Memory B cell (primary cell): ENCODE results near the gene OLFM3.

Source experiments
- ATAC-seq: fragments of 150-1000 bp; cut with Tn5 transposase; 2 replicates; pipeline ENCODE4 v1.10.0; 2021; ENCODE audit warnings: low read depth, mild to moderate bottlenecking, moderate library complexity
- DNase-seq, 2 donors: peaks; one replicate each; pipeline ENCODE4 v3.0.0; 2022; ENCODE audit warnings: low spot score in 2 of 2
- H3K27ac Mint-ChIP-seq: one replicate; pipeline ENCODE4 v1.8.0; 2022; ENCODE audit warnings: mild to moderate bottlenecking, moderate library complexity, mixed read lengths
- H3K27me3 Mint-ChIP-seq: one replicate; pipeline ENCODE4 v1.8.0; 2022; ENCODE audit warnings: mixed read lengths
- H3K36me3 Mint-ChIP-seq: one replicate; pipeline ENCODE4 v1.8.0; 2022; ENCODE audit warnings: mild to moderate bottlenecking, mixed read lengths
- H3K4me1 Mint-ChIP-seq: one replicate; pipeline ENCODE4 v1.8.0; 2022; ENCODE audit warnings: mixed read lengths
- H3K4me3 Mint-ChIP-seq: one replicate; pipeline ENCODE4 v1.8.0; 2022; ENCODE audit warnings: mild to moderate bottlenecking, moderate library complexity, mixed read lengths
- H3K9me3 Mint-ChIP-seq: one replicate; pipeline ENCODE4 v1.8.0; 2022; ENCODE audit warnings: mixed read lengths

The OLFM3 gene

DNA sequence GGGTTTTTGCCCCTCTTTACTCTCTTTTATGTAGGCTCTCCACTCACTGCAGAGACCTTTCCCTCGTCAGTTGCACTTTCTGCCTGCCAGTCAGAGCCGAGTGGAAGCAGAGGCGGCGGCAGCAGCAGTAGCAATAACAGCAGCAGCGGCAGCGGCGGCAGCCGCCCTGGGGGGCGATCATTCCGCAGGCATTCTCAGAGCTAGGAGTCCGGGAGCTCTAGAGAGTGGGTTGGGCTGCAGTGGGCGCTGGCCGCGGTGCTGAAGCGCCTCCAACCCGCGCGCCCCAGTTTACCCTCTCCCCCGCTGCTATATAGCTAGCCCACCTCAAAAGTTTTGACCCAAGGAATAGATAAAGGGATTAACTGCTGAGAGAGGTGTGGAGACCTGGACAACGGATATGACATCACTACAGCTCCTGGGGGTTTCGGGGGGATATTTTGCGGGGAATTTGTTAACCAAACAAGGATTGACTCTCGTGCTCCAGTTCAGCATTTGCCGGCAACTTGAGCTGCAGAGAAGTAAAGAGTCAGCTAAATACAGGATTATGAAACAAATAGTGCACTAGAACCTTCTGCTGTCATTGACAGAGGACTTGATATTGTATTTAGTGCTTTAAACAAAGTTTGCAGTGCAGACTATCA is at the start of gene OLFM3:
OLFM3 (minus strand) TSS at position 102 of the 641 bp plus-strand sequence.
- Mint-ChIP-seq H3K27ac (no peak within 1 kb of the TSS), H3K36me3 (no peaks in the 10 kb centered on the region), H3K9me3 (peaks cover 3% of the 10 kb centered on the region), H3K4me3 (no peak within 1 kb of the TSS), H3K4me1 (no peaks in the 10 kb centered on the region), H3K27me3 (no peaks in the 10 kb centered on the region)
- ATAC-seq (no peak), DNase-seq (no peak)

DNA sequence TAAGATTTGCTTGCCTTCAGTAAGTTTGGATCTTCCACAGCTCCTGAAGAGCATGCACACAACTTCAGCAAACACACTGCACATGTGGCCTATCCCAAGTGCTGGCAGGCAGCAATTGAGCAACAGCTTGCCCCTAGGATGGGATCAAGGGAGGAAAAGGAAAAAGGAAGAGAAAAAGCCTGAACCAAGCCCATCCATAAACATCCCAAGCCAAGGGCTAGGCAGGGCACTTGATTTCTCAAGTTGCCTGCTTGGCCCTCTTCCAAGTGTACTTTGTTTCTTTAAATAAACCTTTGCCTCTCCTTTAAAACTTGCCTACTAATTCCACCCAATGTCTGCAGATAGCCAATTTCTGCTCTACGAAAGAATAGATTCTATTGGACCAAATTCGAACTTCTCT is 49.0 kb upstream of the OLFM3 start:
- Mint-ChIP-seq H3K4me3 (no peak overlapping the region), H3K4me1 (no peaks in the 10 kb centered on the region), H3K36me3 (no peaks in the 10 kb centered on the region), H3K9me3 (peaks cover 1% of the 10 kb centered on the region), H3K27ac (no peak overlapping the region), H3K27me3 (no peaks in the 10 kb centered on the region)
- DNase-seq (no peak), ATAC-seq (no peak)

DNA sequence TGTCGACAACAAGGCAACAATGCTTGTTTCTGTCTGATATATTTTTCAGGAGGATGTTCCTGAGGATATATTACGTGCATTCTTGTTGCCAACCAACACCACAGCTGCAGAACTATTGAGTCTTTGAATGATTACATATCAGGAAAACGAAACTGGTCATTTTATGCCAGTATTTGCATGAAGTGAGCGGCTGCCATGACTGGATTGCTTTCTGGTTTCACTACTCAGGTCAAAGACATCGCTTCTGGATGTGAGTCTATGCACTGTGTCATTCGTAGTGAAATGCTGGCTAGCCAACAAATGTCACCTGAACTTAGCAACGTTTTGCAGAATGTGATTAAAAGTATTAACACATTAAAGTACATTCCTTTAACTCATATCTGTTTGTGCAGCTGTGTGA is 35.8 kb upstream of the OLFM3 start:
- peaks cover 3% of the 10 kb centered on the region for H3K9me3 Mint-ChIP-seq

DNA sequence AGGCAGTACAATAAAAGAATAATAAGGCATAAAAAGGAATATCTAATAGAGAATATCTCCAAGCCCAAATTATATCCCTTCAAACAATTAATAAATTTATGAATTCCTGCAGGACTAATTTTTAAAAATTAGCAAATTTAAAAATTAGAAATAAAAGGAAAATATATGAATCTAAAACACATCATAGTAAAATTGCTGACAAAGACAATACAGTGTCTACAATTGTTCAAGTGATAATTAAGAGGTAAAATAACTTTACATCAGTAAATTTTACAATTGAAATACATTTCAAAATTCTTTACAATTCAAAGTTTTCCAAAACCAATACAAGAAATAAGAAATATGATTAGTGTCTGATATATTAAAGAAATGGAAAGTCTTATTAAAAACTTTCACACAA is 22.8 kb upstream of the OLFM3 start:
- H3K4me3 Mint-ChIP-seq: no peak overlapping the region
- no peaks in the 10 kb centered on the region for H3K4me1 Mint-ChIP-seq

More for the DNA sequence above, 35.8 kb upstream of the OLFM3 start:
- H3K36me3 Mint-ChIP-seq: no peaks in the 10 kb centered on the region
- no peak overlapping the region for H3K27ac Mint-ChIP-seq
- DNase-seq: no peak
- no peaks in the 10 kb centered on the region for H3K4me1 Mint-ChIP-seq
- no peak for ATAC-seq
- H3K4me3 Mint-ChIP-seq: no peak overlapping the region
- no peaks in the 10 kb centered on the region for H3K27me3 Mint-ChIP-seq

DNA sequence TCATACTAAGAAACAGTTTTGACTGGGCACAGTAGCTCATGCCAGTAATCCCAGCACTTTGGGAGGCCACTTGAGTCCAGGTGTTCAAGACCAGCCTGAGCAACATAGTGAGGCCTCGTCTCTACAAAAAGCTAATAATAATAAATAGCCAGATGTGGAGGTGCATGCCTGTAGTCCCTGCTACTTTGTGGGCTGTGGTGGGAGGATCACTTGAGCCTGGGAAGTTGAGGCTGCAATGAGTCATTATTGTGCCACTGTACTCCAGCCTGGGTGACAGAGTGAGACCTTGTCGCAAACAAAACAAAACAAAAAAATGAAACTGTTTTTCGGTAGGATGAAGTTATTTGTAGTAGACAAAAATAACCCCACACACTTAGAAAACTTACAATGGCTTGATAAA is 19.0 kb upstream of the OLFM3 start:
- Mint-ChIP-seq H3K36me3 (no peaks in the 10 kb centered on the region), H3K27ac (no peak overlapping the region), H3K9me3 (peaks cover 3% of the 10 kb centered on the region), H3K4me3 (no peak overlapping the region), H3K27me3 (no peaks in the 10 kb centered on the region), H3K4me1 (no peaks in the 10 kb centered on the region)
- DNase-seq: no peak
- no peak for ATAC-seq

More for the DNA sequence above, 22.8 kb upstream of the OLFM3 start:
- no peaks in the 10 kb centered on the region for H3K36me3 Mint-ChIP-seq
- H3K27me3 Mint-ChIP-seq: no peaks in the 10 kb centered on the region
- H3K27ac Mint-ChIP-seq: no peak overlapping the region
- DNase-seq (no peak), ATAC-seq (no peak)
- peaks cover 4% of the 10 kb centered on the region for H3K9me3 Mint-ChIP-seq

DNA sequence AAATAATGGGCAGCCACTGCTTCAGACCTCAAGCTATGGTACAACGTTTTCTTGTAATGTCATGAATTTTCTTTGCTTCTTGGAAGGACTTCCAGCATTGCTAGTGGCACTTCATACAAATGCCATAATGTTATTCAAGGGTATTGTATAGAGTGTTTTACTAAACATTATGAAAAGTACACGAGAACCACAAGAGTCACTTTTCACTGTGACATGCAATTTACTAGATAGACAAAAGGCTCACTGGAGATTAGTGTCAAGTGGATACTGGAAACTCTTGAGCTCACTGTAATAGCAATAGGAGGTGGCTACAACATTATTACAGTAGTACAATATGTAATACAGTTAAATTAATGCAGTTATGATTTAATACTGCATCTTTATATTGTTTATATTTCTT is 5.3 kb upstream of the OLFM3 start:
- no peaks in the 10 kb centered on the region for H3K4me1 Mint-ChIP-seq
- H3K27ac Mint-ChIP-seq: no peak overlapping the region
- DNase-seq (no peak), ATAC-seq (no peak)
- H3K27me3 Mint-ChIP-seq: no peaks in the 10 kb centered on the region
- no peak overlapping the region for H3K4me3 Mint-ChIP-seq
- peaks cover 3% of the 10 kb centered on the region for H3K9me3 Mint-ChIP-seq
- H3K36me3 Mint-ChIP-seq: no peaks in the 10 kb centered on the region

DNA sequence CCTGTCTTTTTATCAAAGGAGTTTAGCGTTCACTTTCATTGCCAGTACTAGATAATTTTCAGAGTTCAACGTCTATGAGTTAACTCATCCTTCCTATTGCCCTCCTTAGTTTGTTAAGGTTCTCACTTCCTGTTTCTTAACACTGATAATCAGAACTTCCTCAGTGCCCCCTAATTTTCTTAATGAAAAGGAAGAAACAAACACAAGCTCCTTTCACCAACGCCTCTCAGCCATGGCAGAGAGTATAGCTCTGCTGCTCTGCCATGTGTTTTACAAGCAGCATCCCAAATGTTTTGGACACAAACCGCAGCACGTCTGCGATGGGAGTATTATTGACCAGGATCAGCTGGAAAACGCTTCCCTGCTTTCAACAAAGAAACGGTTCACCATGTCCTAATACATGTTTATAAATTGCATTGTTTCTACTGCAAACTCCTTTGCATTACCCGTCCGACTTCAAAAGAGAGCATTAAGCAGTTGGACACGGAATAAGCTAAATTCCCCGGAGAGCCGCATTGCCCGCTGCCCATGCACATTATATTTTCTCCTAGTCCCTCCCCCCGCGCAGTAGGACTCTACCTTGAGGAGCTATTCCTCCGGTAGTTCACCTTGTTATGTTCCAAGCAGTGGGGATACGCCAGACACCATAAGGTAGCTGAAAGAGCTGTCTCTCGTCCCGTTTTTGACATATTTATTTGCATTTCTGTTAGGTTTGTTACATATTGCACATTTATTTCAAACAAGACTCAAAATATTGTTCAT is 561 bp downstream of the OLFM3 start:
- ATAC-seq (no peak), DNase-seq (no peak)
- Mint-ChIP-seq H3K27me3 (no peaks in the 10 kb centered on the region), H3K4me3 (no peak overlapping the region), H3K36me3 (no peaks in the 10 kb centered on the region), H3K9me3 (peaks cover 3% of the 10 kb centered on the region), H3K4me1 (no peaks in the 10 kb centered on the region), H3K27ac (no peak overlapping the region)

DNA sequence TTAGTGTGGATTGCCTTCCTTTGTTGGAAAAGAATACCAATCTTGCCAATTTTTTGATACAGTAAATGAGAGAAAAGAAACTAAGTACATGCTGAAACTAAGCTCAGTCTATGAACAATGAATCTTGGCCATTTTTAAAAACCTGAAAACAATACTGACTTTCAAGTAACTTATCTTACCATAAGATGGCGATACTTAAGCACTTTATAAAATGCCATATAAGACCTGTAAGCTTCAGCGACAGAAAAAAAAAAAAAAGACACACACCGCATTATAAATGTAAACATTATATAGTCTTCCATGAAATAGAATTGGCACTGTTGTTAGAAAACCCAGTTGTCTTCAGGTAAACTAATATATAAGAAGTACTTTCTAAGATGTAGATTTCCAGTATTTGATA is 3.0 kb downstream of the OLFM3 start:
- no peaks in the 10 kb centered on the region for H3K4me1 Mint-ChIP-seq
- DNase-seq (no peak), ATAC-seq (no peak)
- no peak overlapping the region for H3K27ac Mint-ChIP-seq
- no peaks in the 10 kb centered on the region for H3K36me3 Mint-ChIP-seq
- no peaks in the 10 kb centered on the region for H3K27me3 Mint-ChIP-seq
- no peaks in the 10 kb centered on the region for H3K9me3 Mint-ChIP-seq
- H3K4me3 Mint-ChIP-seq: no peak overlapping the region

DNA sequence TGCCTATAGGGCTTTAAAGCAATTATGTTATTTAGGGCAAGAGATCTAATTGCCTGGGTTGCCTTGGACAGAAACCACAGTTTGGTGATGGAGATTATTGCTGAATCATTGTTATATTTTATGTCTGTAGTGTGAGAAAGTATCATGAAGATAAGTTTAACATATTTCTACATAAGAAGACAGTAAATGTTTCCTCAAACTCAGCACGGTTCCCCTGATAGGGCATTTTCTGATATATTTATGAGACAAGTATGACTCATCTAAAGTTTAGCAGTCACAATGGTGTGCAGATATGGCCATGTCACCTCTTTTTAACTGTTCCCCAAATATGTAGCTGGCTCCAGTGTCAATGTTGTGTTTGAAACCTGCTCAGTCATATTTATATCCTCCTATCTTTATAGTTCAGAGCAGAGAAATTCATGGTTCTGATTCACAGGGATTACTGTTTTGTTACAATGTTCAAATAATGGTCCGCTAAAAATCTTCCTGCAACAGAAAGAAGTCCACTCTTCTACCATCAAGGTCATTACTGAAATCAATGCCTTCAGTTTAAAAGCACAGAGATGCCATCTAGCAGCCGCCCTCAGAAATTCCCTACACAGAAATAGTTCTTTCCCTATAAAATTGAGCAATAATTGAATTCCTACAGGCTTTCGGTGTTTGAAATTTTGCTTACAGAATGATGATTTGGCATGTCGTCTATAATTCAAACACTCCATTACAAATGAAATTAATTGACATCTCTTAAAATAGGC is 3.7 kb downstream of the OLFM3 start:
- H3K4me3 Mint-ChIP-seq: no peak overlapping the region
- no peaks in the 10 kb centered on the region for H3K36me3 Mint-ChIP-seq
- no peaks in the 10 kb centered on the region for H3K4me1 Mint-ChIP-seq
- DNase-seq (no peak), ATAC-seq (no peak)
- H3K9me3 Mint-ChIP-seq: no peaks in the 10 kb centered on the region
- H3K27ac Mint-ChIP-seq: no peak overlapping the region
- peaks cover 2% of the 10 kb centered on the region for H3K27me3 Mint-ChIP-seq

DNA sequence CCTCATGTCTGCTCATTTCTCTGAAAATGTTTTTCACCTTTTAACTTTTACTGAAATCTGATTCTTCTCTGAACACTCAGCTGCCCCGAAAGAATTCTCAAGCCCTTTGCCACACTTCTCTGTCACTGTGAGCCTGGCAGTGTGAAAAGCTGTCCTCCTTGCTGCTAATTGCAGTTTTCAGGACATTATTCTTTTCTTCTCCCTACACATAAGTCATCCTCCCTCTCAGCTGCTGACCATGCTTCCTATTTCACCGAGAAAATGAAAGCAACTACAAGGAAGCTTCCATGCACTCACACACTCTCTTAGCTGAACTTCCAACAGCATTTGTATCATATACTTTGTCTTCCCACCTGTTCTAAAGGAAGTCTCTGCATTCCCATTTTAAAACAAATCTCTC is 15.8 kb downstream of the OLFM3 start:
- Mint-ChIP-seq H3K9me3 (peaks cover 2% of the 10 kb centered on the region), H3K27me3 (no peaks in the 10 kb centered on the region), H3K4me3 (no peak overlapping the region), H3K36me3 (no peaks in the 10 kb centered on the region), H3K4me1 (no peaks in the 10 kb centered on the region), H3K27ac (no peak overlapping the region)
- no peak for DNase-seq
- ATAC-seq: no peak

DNA sequence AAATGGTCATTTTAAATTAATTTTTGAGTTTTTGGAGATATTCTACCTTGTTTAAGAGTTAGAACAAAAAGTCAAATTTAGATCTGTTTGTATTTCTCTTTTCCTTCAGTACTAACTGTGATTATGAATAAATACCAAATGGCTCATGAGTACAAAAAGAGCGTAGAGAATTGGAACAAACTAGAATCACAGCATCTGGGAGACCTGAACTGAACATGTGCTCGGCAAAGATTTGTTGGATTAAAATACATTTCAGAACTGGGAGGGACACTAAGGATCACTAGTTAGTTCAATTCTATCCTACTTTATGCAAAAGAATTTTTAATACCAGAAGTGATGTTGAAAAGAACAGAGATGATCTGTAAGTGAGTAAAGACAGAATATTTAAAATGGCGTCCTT is 19.5 kb downstream of the OLFM3 start:
- ATAC-seq (no peak), DNase-seq (no peak)
- H3K4me3 Mint-ChIP-seq: no peak overlapping the region
- no peaks in the 10 kb centered on the region for H3K36me3 Mint-ChIP-seq
- H3K27me3 Mint-ChIP-seq: no peaks in the 10 kb centered on the region
- no peak overlapping the region for H3K27ac Mint-ChIP-seq
- H3K9me3 Mint-ChIP-seq: no peaks in the 10 kb centered on the region
- no peaks in the 10 kb centered on the region for H3K4me1 Mint-ChIP-seq

DNA sequence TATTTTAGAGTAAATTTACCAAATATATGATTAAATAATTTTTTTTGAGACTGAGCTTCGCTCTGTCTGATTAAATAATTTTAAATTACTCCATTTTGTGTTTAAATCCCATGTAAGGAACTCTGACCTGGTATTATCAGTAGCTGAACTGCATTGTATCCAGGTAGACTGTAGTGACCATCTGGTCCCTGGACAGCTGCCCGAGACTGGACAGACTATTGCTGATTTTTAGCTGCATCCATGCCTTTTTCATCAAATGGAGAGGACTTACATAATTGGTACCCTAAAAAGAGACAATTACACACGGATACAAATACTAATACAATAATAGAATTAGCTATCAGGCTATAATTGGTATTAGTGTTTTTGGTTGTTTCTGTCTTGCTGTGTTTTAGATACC is 20.6 kb downstream of the OLFM3 start:
- no peak for ATAC-seq
- H3K9me3 Mint-ChIP-seq: no peaks in the 10 kb centered on the region
- H3K4me3 Mint-ChIP-seq: no peak overlapping the region
- no peaks in the 10 kb centered on the region for H3K27me3 Mint-ChIP-seq
- no peaks in the 10 kb centered on the region for H3K36me3 Mint-ChIP-seq
- no peak overlapping the region for H3K27ac Mint-ChIP-seq
- no peaks in the 10 kb centered on the region for H3K4me1 Mint-ChIP-seq
- no peak for DNase-seq

DNA sequence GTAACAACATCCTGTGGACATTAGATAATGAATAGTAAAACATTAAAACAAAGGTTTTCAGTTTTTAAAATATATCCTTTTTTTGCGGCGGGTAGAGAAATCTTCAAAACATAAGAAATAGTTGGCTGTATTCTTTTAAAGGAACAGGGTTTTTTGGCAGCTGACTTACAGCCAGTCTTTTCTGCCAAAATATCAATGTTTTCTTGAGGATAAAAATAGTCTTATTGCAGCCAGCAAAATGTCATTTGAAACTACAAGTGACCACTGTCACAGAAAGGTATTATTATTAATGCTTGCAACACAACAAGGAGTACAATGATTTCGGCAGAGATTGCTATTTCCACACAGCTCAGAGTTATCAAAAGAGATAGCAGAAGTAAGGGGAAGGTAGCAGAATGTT is 21.4 kb downstream of the OLFM3 start:
- ATAC-seq: no peak
- Mint-ChIP-seq H3K4me3 (no peak overlapping the region), H3K4me1 (no peaks in the 10 kb centered on the region), H3K36me3 (no peaks in the 10 kb centered on the region), H3K27me3 (peaks cover 2% of the 10 kb centered on the region), H3K27ac (no peak overlapping the region), H3K9me3 (peaks cover 3% of the 10 kb centered on the region)
- no peak for DNase-seq

DNA sequence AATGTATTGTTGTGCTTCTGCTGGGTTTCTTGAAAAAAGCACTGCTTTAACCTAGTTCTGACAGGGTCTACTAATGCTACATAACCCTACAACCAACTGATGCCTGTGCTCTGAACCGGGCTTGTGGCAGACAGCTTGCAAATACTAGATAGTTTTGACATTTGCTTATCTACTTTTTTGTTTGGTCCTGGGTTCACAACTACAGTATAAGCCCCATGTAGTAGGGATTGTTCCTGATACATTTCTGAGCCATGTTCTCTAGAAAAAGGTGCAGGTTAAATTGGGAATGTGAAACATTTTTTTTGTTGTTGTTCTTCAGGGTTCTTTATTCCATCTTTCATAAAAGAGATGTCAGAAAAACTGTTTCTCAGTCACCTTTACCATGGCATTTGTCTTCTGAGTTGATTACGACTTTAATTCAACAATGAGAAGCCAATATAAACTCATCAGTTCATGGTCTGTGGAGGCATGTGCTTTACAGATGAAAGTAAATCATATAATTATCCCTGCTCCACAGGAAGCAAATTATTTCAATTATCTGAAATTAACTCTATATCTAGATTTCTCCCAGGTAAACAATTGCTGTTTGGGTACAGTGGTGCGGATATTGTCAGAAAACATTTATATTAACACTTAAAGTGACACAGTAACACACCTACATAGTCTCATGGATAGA is 22.0 kb downstream of the OLFM3 start:
- ATAC-seq: no peak
- no peak overlapping the region for H3K27ac Mint-ChIP-seq
- no peak overlapping the region for H3K4me3 Mint-ChIP-seq
- H3K4me1 Mint-ChIP-seq: no peaks in the 10 kb centered on the region
- no peaks in the 10 kb centered on the region for H3K36me3 Mint-ChIP-seq
- H3K9me3 Mint-ChIP-seq: peaks cover 4% of the 10 kb centered on the region
- no peak for DNase-seq
- peaks cover 2% of the 10 kb centered on the region for H3K27me3 Mint-ChIP-seq
